ENCODE measurements around the gene CSPG4. TPM values are rescaled to one million over a fixed set of nuclear protein-coding genes. Genes with fewer than 3 reads are reported as not detected.

CSPG4 gene
- total and polyA plus RNA-seq, 9 of the 15 experiments (the other 6 are each of a cell fraction or from before 2014, with no cell fraction given): under 0.01 to 0.07 (median 0.04) TPM; not detected in 5

DNA sequence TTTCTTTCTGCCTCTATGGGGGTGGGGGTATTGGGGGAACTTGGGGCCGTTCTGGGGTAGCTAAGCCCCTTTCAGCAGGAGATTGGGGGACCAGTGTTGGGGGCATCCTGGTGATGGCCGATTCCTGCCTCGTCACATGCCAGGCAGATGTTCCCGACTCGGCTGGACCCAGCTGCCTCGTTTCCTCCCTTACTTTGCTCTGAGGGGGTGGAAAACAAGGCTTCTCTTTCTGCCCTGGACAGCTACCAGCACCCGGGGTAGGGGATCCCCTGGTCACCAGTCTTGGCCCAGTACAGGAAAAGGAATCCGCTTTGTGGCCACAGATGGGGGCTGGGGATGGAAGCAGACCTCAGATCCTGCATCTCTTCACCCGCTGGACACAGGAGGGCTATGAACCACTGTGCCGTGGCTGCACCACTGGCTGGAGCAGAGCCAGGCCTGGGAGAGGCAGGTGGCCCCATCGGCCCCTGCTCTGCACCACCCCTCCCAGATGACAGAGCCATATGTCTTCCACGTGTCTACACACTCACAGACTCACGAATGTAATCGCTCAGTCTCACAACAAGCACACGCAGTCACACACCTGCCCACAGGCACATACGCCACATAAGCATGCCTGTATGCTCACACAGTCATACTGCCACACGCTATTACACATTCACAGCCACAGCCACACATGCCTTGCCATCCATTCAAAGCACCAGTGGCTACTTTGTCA is 52.6 kb downstream of the CSPG4 start:
- peaks cover 26% of the 10 kb centered on the region; the same call in 2 of the 3 replicates for H3K36me3 ChIP-seq (ENCODE audit: control insufficient read depth, insufficient read depth, low read length)
- peaks cover 0 to 23% of the 10 kb centered on the region in 2 experiments; a peak in 2 of 5 replicates for H3K4me1 ChIP-seq (replicated peaks in 1 of 2; ENCODE audit: control insufficient read depth in 2 of 2, insufficient read depth in 2 of 2, low read length in 2 of 2)
- H3K27me3 ChIP-seq (ENCODE audit: control insufficient read depth in 2 of 2, insufficient read depth in 2 of 2, low read length in 2 of 2): no peaks in the 10 kb centered on the region
- H4K20me1 ChIP-seq (replicated peaks; ENCODE audit: control insufficient read depth, insufficient read depth, low read length): 0 out of 2 replicates have a peak, but pooled peaks cover 7% of the 10 kb centered on the region
- no peak overlapping the region for H3K4me3 ChIP-seq
- TF ChIP-seq, protein P1, sequence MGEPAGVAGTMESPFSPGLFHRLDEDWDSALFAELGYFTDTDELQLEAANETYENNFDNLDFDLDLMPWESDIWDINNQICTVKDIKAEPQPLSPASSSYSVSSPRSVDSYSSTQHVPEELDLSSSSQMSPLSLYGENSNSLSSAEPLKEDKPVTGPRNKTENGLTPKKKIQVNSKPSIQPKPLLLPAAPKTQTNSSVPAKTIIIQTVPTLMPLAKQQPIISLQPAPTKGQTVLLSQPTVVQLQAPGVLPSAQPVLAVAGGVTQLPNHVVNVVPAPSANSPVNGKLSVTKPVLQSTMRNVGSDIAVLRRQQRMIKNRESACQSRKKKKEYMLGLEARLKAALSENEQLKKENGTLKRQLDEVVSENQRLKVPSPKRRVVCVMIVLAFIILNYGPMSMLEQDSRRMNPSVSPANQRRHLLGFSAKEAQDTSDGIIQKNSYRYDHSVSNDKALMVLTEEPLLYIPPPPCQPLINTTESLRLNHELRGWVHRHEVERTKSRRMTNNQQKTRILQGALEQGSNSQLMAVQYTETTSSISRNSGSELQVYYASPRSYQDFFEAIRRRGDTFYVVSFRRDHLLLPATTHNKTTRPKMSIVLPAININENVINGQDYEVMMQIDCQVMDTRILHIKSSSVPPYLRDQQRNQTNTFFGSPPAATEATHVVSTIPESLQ (CRISPR knock-in tag; IDR thresholded peaks at IDR 0.05): no peak
- TF ChIP-seq ETV1 (tag; conservative IDR thresholded peaks at IDR 0.05; ENCODE audit: low read depth): no peak
- TF ChIP-seq, protein P2, sequence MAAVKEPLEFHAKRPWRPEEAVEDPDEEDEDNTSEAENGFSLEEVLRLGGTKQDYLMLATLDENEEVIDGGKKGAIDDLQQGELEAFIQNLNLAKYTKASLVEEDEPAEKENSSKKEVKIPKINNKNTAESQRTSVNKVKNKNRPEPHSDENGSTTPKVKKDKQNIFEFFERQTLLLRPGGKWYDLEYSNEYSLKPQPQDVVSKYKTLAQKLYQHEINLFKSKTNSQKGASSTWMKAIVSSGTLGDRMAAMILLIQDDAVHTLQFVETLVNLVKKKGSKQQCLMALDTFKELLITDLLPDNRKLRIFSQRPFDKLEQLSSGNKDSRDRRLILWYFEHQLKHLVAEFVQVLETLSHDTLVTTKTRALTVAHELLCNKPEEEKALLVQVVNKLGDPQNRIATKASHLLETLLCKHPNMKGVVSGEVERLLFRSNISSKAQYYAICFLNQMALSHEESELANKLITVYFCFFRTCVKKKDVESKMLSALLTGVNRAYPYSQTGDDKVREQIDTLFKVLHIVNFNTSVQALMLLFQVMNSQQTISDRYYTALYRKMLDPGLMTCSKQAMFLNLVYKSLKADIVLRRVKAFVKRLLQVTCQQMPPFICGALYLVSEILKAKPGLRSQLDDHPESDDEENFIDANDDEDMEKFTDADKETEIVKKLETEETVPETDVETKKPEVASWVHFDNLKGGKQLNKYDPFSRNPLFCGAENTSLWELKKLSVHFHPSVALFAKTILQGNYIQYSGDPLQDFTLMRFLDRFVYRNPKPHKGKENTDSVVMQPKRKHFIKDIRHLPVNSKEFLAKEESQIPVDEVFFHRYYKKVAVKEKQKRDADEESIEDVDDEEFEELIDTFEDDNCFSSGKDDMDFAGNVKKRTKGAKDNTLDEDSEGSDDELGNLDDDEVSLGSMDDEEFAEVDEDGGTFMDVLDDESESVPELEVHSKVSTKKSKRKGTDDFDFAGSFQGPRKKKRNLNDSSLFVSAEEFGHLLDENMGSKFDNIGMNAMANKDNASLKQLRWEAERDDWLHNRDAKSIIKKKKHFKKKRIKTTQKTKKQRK (IDR thresholded peaks at IDR 0.05; ENCODE audit: borderline replicate concordance, low read depth, low read length): no peak
- no peak for TF ChIP-seq RBM15 (IDR thresholded peaks at IDR 0.05; ENCODE audit: insufficient read depth, low read length)
- TF ChIP-seq, protein P3, sequence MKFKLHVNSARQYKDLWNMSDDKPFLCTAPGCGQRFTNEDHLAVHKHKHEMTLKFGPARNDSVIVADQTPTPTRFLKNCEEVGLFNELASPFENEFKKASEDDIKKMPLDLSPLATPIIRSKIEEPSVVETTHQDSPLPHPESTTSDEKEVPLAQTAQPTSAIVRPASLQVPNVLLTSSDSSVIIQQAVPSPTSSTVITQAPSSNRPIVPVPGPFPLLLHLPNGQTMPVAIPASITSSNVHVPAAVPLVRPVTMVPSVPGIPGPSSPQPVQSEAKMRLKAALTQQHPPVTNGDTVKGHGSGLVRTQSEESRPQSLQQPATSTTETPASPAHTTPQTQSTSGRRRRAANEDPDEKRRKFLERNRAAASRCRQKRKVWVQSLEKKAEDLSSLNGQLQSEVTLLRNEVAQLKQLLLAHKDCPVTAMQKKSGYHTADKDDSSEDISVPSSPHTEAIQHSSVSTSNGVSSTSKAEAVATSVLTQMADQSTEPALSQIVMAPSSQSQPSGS (CRISPR knock-in tag; IDR thresholded peaks at IDR 0.05): no peak
- TF ChIP-seq, protein P4, sequence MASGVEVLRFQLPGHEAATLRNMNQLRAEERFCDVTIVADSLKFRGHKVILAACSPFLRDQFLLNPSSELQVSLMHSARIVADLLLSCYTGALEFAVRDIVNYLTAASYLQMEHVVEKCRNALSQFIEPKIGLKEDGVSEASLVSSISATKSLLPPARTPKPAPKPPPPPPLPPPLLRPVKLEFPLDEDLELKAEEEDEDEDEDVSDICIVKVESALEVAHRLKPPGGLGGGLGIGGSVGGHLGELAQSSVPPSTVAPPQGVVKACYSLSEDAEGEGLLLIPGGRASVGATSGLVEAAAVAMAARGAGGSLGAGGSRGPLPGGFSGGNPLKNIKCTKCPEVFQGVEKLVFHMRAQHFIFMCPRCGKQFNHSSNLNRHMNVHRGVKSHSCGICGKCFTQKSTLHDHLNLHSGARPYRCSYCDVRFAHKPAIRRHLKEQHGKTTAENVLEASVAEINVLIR (CRISPR knock-in tag; IDR thresholded peaks at IDR 0.05): no peak
- TF ChIP-seq MXI1 (IDR thresholded peaks at IDR 0.05; ENCODE audit: low read depth, low read length): no peak
- TF ChIP-seq CBFA2T2 (conservative IDR thresholded peaks at IDR 0.05): no peak
- TF ChIP-seq ATF1 (CRISPR knock-in tag; IDR thresholded peaks at IDR 0.05): no peak
- TF ChIP-seq ATF1 (tag; IDR thresholded peaks at IDR 0.05): no peak
- TF ChIP-seq LARP7 (IDR thresholded peaks at IDR 0.05): no peak
- intact Hi-C loops (cut with micrococcal nuclease): no loop called here
- ATAC-seq (peak; percentile 12; the same call in 2 of the 3 replicates), FAIRE-seq (no peak), DNase-seq (ENCODE audit: extremely low read depth in 1 of 4, low spot score in 3 of 4) (no peak)
- 65% methylated on average over 12 of the region's 17 CpGs for WGBS (ENCODE audit: insufficient coverage, low coverage, missing lambda C conversion rate)
- in situ Hi-C loops (cut with MboI): no loop called here
- H2AFZ ChIP-seq (ENCODE audit: low read depth, low read length): no peak overlapping the region
- ChIA-PET POLR2A (interaction anchor here (0.6 to 1.4 kb wide), 2 partner anchors 9 to 422 kb away, joined by 3 read pairs; no protein-coding TSS in a partner anchor), CTCF (ENCODE audit: low intra/inter-chr PET ratio) (no interaction called here)
- H3K9me1 ChIP-seq (ENCODE audit: control insufficient read depth, insufficient read depth, low read length): no peaks in the 10 kb centered on the region
- peak overlapping the region in 1 of 2 experiments; percentile 62; a peak in 2 of 4 replicates for H3K9ac ChIP-seq (ENCODE audit: insufficient read depth in 1 of 2, low read depth in 2 of 2, low read length in 2 of 2)
- no TSS peak for BruUV-seq (replicated peaks)
- H3K9me3 ChIP-seq (replicated peaks; ENCODE audit: control insufficient read depth, insufficient read depth, low read depth, low read length): no peaks in the 10 kb centered on the region
- no peak overlapping the region for H3K27ac ChIP-seq (ENCODE audit: extremely low read depth, low read depth, low read length)
- H3K79me2 ChIP-seq (ENCODE audit: control insufficient read depth, insufficient read depth, low read length): no peaks in the 10 kb centered on the region
- H3K4me2 ChIP-seq (ENCODE audit: insufficient read depth, low read length): no peak overlapping the region
